ENCODE data around the gene CCDC175.

Gene CCDC175

GRCh38 chr14:59520224-59520623 lies 56.4 kb downstream of the CCDC175 start:
- TF ChIP-seq ZNF70 (CRISPR knock-in tag; IDR thresholded peaks at IDR 0.05) (no peak), TOX (CRISPR knock-in tag; IDR thresholded peaks at IDR 0.05; ENCODE audit: borderline replicate concordance) (no peak), ZC3H10 (CRISPR knock-in tag; IDR thresholded peaks at IDR 0.05) (no peak), RARB (CRISPR knock-in tag; IDR thresholded peaks at IDR 0.05) (no peak), TCF4 (CRISPR knock-in tag; IDR thresholded peaks at IDR 0.05; ENCODE audit: borderline replicate concordance) (no peak), OSR1 (CRISPR knock-in tag; IDR thresholded peaks at IDR 0.05) (no peak), SNAI2 (CRISPR knock-in tag; IDR thresholded peaks at IDR 0.05) (no peak), ISL1 (CRISPR knock-in tag; IDR thresholded peaks at IDR 0.05) (no peak), ZFP3 (CRISPR knock-in tag; IDR thresholded peaks at IDR 0.05) (no peak), TSHZ2 (CRISPR knock-in tag; IDR thresholded peaks at IDR 0.05) (no peak), ESRRG (CRISPR knock-in tag; IDR thresholded peaks at IDR 0.05) (no peak), POU6F1 (CRISPR knock-in tag; IDR thresholded peaks at IDR 0.05; ENCODE audit: borderline replicate concordance, low read depth) (no peak), BACH2 (CRISPR knock-in tag; IDR thresholded peaks at IDR 0.05; ENCODE audit: borderline replicate concordance) (no peak), ZFP30 (CRISPR knock-in tag; IDR thresholded peaks at IDR 0.05) (no peak), ZNF565 (CRISPR knock-in tag; conservative IDR thresholded peaks at IDR 0.05; ENCODE audit: low read depth) (no peak), GLIS3 (CRISPR knock-in tag; IDR thresholded peaks at IDR 0.05) (no peak), ZNF8 (CRISPR knock-in tag; IDR thresholded peaks at IDR 0.05) (no peak)
- TF ChIP-seq, protein P1, sequence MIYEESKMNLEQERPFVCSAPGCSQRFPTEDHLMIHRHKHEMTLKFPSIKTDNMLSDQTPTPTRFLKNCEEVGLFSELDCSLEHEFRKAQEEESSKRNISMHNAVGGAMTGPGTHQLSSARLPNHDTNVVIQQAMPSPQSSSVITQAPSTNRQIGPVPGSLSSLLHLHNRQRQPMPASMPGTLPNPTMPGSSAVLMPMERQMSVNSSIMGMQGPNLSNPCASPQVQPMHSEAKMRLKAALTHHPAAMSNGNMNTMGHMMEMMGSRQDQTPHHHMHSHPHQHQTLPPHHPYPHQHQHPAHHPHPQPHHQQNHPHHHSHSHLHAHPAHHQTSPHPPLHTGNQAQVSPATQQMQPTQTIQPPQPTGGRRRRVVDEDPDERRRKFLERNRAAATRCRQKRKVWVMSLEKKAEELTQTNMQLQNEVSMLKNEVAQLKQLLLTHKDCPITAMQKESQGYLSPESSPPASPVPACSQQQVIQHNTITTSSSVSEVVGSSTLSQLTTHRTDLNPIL (CRISPR knock-in tag; IDR thresholded peaks at IDR 0.05; ENCODE audit: low read depth) = no peak
- TF ChIP-seq, protein P2, sequence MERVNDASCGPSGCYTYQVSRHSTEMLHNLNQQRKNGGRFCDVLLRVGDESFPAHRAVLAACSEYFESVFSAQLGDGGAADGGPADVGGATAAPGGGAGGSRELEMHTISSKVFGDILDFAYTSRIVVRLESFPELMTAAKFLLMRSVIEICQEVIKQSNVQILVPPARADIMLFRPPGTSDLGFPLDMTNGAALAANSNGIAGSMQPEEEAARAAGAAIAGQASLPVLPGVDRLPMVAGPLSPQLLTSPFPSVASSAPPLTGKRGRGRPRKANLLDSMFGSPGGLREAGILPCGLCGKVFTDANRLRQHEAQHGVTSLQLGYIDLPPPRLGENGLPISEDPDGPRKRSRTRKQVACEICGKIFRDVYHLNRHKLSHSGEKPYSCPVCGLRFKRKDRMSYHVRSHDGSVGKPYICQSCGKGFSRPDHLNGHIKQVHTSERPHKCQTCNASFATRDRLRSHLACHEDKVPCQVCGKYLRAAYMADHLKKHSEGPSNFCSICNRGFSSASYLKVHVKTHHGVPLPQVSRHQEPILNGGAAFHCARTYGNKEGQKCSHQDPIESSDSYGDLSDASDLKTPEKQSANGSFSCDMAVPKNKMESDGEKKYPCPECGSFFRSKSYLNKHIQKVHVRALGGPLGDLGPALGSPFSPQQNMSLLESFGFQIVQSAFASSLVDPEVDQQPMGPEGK (CRISPR knock-in tag; IDR thresholded peaks at IDR 0.05; ENCODE audit: borderline replicate concordance) = no peak
- no peak for ATAC-seq

- ATAC-seq = peak; percentile 59; the same call in 2 of the 3 replicates
- TF ChIP-seq TSHZ2 (CRISPR knock-in tag; IDR thresholded peaks at IDR 0.05) (no peak), ISL1 (CRISPR knock-in tag; IDR thresholded peaks at IDR 0.05) (no peak), BACH2 (CRISPR knock-in tag; IDR thresholded peaks at IDR 0.05; ENCODE audit: borderline replicate concordance) (no peak), ZNF565 (CRISPR knock-in tag; conservative IDR thresholded peaks at IDR 0.05; ENCODE audit: low read depth) (no peak), SNAI2 (CRISPR knock-in tag; IDR thresholded peaks at IDR 0.05) (no peak), CSDC2 (CRISPR knock-in tag; IDR thresholded peaks at IDR 0.05) (no peak), ESRRG (CRISPR knock-in tag; IDR thresholded peaks at IDR 0.05) (no peak), PPARA (CRISPR knock-in tag; IDR thresholded peaks at IDR 0.05; ENCODE audit: borderline replicate concordance) (no peak), POU6F1 (CRISPR knock-in tag; IDR thresholded peaks at IDR 0.05; ENCODE audit: borderline replicate concordance, low read depth) (no peak), ARNTL (CRISPR knock-in tag; IDR thresholded peaks at IDR 0.05; ENCODE audit: borderline replicate concordance, low read depth) (no peak), ZNF8 (CRISPR knock-in tag; IDR thresholded peaks at IDR 0.05) (no peak)
- TF ChIP-seq, protein P2 (CRISPR knock-in tag; IDR thresholded peaks at IDR 0.05; ENCODE audit: borderline replicate concordance) = no peak
- TF ChIP-seq, protein P1 (CRISPR knock-in tag; IDR thresholded peaks at IDR 0.05; ENCODE audit: low read depth) = no peak
These were observed 64.6 kb downstream of the CCDC175 start for GRCh38 chr14:59511916-59512575.
